Skeletal muscle cell (primary cell): ENCODE data around the gene DOCK2.
"Not testable (repeated sequence)": the region's sequence is repeated elsewhere in the genome, so short reads cannot be mapped to it uniquely, and the experiment has no call there.

Source experiments
- DNase-seq: peaks from one replicate; pipeline ENCODE4 v3.0.0-alpha.2; 2010; ENCODE audit warnings: low read depth
- H3K4me3 ChIP-seq: 2 replicates; pipeline ENCODE4 v1.5.1; 2011; ENCODE audit warnings: low read depth, mild to moderate bottlenecking, control low read depth, low read length, moderate library complexity

Gene DOCK2

DNA sequence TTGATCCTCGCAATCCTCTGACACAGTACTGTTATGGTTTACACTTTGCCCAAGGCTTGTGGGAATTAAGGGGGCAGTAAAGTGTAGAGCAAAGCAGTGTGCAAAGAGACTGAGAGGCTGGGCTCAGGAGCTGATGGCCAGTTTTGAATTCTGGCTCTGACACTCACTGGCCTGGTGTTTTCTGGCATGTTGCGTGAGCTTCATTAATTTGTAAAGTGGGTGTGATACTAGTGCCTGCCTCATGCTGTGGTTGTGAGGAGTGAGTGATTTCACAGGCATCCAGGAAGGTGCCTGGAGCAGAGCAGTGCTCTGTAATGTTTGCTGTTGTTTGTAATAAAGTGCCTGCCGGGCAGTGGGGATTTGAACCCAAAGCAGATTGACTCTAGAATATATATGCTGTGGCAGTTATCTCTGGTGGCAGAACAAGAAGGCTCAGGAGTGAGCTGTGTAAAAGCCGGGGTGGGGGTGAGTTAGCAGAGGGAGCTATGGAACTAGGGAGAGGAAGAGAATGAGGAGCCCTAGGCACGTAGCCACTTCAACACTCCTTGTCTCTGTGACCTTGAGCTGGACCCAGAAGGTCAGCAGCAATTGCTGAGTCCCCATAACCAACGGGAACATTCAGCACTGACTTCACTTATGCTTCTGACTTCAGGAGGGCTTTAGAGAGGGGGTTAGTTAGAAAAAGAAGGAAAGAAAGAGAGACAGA, 108.5 kb downstream of the DOCK2 start:
- no peak overlapping the region for H3K4me3 ChIP-seq
- no peak for DNase-seq

DNA sequence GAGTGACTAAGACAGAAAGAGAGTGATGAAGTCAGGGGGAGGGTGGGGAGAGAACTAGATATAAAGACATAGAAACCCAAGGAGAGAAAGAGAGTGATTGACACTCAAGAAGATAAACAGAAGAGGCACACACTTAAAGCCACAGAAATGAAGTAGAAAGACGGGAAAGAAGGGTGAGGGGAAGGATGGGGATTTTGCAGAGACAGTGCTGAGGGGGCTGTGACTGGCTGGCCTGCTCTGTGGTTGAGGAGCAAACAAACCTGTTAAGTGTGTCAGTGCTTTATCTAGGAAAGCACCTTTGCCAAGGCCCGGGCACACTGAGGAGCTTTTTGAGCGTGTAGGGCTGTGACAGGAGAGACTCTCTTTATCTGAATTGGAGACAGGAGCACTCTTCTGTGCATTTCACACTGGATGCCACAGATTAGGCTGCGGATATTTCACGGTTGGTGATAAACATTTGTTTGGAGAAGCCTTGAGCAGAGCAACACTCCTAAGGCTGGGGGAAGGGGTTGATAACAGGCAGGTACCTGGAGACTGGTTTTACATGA, 109.1 kb downstream of the DOCK2 start:
- DNase-seq = no peak
- H3K4me3 ChIP-seq = no peak overlapping the region

DNA sequence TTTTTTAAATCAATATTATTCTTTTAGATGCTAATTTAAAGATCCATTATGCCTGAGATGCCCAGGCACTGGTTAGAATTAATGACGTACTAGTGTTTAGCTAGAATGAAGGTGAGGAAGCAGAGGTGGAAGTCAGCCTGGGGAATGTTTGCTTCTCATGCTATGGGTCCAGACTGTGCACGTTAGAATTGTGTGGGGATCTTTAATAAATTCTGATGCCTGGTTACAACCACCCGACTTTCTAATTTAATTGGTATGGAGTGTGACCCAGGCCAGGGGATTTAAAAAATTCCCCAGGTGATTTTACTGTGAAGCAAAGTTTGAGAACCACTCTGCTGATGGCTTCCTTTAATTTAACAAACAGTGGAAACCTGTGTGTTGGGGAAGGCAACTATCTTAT, 111.1 kb downstream of the DOCK2 start:
- no peak for DNase-seq
- no peak overlapping the region for H3K4me3 ChIP-seq

DNA sequence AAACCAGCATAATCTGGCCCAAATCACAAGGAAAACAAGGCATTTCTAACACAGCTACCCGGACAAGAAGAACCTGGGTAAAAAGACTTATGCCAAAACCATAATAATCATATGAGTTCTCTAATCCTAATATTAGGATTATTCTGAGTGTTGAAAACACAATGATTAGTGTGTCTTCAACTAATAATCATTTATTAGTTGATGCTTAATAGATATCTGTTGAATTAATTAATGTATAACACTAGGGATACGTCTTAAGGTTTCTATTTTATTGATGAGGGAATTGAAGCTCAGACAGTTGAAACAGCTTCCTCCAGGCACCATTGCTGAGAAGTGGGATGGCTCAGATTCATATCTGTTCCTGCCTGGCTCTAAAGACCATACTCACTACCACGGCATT, 112.2 kb downstream of the DOCK2 start:
- no peak for DNase-seq
- H3K4me3 ChIP-seq = no peak overlapping the region

DNA sequence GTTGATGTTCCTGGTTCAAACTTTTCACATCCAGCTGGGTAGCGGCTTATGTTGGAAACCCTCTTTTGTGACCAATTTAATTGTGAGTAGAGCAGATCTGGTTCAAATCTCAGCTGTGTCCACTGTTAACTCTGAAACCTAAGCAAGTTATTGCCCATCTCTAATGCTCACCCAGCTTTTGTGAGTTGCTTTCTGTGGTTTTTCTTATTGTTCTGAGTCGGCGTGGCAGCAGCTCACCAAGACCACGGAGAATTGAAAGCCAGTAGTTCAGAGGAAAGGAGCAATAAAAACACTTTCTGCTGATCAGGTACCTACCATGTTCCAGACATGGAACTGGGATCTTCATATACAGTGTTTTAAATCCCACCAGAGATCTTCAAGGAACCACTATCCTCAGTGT, 114.4 kb downstream of the DOCK2 start:
- no peak for DNase-seq
- H3K4me3 ChIP-seq = no peak overlapping the region

DNA sequence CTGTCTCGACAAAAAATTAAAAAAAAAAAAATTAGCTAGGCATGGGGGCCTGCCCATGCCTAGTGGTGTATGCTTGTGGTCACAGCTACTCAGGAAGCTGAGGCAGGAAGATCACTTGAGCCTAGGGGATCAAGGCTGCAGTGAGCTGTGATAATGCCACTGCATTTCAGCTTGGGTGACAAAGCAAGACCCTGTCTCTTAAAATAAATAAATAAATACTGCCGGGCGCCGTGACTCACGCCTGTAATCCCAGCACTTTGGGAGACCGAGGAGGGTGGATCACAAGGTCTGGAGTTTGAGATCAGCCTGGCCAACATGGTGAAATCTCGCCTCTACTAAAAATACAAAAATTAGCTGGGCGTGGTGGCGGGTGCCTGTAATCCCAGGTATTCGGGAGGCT, 115.5 kb downstream of the DOCK2 start:
- not testable (repeated sequence) for DNase-seq, H3K4me3 ChIP-seq

DNA sequence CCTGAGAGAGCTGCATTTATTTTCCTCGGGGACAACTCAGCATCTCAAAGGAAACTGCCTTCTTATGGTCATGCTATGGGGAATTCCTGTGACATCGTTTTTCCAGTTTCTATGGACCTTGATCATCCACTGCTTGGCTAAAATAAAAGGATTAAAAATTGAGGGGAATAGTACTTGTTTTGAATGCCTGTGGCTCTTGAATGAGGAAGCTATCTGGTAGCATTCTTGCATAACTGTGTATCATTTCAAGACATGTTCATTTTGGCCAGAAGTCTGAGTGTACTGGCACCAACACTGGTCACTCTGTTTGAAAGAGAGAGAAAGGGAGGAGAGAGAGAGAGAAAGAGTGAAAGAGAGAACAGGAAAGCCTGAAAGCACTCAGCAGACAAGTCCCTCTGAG, 116.7 kb downstream of the DOCK2 start:
- no peak overlapping the region for H3K4me3 ChIP-seq
- DNase-seq = no peak

DNA sequence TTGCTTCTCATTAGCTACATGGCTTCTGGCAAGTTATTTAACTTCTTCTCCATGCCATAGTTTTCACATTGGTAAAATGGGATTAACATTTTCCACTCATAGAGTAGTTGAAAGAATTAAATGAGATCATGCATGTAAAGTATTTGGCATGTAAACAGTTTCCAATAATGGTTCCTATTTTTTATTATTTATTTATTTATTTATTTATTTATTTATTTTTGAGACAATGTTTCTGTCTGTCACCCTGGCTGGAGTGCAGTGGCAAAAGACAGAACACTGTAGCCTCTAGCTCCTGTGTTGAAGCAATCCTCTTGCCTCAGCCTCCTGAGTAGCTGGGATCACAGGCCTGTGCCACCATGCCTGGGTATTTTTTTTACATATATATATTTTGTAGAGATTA, 117.7 kb downstream of the DOCK2 start:
- H3K4me3 ChIP-seq = no peak overlapping the region
- no peak for DNase-seq

DNA sequence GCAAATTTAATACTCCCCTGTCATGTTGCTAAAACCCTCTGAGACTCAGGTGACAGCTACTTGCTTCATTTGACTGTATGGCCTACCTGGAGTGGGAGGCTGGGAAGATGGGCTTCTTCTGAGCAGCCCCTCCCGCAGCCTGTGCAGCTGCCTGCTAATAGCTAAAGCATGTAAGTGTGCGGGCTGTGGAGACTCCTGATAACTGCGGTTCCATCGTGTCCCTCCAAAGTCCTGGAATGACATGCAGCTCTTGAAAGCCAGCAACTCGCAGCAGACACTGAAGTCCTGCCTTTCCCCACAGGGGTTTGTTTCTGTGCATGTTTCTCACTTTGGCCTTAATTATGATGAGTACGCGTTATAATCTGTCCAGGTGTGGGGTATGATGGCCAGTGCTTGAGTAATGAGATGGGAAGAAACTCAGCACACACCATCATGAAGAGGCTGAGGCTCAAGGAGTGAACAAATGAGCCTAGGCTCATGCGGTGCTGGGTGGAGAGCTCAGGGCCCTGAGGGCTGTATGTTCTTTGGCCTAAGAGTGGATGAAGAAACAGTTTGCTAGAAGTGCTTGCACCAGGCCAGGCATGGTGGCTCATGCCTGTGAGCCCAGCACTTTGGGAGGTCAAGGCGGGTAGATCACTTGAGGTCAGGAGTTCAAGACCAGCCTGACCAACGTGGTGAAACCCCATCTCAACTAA, 119.1 kb downstream of the DOCK2 start:
- no peak overlapping the region for H3K4me3 ChIP-seq
- no peak for DNase-seq

DNA sequence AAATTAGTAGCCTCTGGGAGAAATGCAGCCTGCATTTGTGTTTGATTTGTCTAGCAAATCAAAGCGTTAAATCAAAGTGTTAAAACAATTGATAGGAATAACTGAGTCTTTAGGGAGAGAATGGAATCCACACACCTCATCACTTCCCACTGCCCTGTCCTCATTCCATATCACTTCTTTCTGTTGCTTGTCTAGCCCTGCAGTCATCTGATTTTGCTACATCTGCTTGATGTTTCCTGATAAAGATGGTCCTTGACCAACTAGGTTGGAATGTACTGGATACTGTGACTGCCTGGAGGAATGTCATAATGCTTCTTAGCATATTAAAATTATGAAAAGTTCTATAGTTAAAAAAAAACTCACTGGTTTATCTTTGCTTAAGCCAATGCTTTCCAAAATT, 119.9 kb downstream of the DOCK2 start:
- DNase-seq = no peak
- H3K4me3 ChIP-seq = no peak overlapping the region

DNA sequence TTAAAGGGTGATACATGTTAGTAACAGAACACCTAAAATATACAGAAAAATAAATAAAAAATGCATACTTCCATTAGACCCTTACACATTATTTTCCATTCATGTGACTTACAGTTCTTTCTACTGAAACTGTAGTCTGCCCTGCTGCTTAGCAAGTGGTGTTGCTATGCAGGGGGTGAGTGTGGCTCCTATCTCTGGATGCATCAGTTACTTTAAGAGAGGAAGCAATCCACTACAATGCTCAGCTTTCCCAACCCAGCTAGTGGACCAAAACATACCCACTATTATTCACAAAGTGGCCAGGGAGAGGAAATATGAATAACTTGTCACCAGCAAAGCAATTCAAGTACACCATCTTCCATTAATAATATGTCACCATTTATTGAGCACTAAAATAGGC, 121.8 kb downstream of the DOCK2 start:
- H3K4me3 ChIP-seq = no peak overlapping the region
- no peak for DNase-seq

DNA sequence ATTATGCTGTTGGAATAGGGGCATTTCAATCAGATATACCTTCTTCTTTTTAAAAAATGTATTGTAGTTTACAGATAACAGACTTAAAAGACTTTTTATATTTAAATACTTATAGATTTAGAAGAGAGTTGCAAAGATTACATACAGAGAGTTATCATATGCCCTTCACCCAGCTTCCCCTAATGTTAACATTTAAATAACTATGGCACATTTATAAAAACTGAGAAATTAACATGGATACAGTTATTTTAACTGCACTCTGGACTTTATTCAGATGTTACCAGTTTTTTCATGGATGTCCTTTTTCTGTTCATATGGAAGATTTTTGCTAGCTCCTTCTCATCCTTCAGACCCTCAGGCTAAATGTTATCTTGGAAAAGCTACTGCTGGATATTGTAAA, 123.2 kb downstream of the DOCK2 start:
- H3K4me3 ChIP-seq = no peak overlapping the region
- no peak for DNase-seq

DNA sequence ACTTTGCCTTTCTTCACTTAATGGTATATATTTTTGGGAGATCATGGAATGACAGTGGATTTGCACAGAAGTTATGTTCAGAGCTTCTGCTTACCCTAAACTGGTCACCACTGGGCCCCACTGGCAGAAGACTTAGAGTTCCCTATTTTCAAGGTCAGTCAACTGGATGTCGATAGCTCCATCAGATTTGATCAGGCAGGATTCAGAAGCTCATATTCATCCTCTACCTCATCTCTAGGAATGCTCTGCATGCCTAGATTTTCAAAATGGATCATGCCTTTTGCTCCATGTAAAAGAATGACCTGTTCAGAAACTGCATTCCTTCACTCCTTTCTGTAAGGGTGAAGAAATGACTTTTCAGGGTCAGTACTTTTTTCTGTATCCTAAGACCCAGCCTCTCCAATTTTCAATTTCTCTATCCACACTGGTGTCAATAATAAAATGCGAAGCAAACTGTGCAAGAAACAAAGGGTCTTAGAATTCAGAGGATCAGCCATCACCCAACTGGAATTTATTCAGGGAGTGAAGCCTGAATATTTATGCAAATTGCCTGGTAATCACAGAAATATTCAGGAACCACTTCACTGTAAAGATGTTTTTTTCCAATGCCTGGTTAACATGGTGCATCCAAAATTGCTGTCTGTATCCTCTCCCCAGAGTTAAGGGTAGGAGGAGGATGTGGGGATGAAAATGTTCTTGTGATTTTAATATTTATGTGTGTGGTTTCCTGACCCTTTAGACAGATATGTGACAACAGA, 125.4 kb downstream of the DOCK2 start:
- H3K4me3 ChIP-seq = no peak overlapping the region
- DNase-seq = no peak

DNA sequence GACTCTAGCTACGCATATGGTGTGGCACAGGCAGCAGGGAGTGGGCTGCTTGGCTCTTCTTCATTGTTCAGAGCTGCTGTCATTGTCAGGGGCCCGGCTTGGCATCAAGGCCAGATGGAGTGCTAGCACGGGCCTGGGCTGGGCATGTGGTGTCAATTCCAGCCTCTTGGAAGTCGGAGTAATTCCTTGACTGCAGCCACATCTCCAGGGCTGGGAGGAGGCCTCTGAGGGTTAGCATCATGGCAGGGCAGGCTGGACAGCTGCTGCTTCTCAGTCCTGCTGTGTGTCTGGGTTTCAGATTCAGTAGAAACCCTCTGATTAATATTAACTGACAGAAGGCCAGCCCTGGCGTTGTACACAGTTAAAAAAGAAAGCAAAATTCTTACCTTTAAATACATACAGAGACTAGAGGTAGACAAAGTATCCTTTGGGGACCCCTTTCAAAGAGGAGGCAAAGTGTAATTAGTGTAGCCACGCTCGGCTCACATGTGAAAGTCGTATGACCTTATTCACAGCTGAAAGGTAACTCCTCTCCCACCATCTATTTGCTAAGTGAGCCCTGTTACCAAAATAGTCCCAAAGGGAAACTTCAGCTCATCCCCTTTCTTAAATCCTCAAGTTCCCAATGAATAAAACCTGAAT, 126.4 kb downstream of the DOCK2 start:
- DNase-seq = no peak
- no peak overlapping the region for H3K4me3 ChIP-seq

DNA sequence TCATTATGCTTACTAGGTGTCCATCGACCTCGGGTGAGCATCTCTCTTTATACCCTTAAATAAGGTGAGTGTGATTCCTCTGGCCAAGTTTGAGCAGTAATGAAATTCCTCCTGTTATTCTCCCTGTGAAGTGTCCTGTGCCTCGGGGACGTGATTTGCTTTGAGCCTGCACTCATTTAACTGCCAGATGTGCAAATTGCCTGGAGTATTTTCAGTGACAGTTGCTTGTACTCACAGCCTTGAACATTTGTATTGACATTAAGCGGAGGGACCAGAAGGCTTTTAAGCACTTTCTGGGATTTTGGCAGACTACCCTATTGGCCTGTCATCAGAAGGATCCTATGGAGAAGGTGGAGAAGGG, 126.9 kb downstream of the DOCK2 start:
- DNase-seq = no peak
- H3K4me3 ChIP-seq = no peak overlapping the region

DNA sequence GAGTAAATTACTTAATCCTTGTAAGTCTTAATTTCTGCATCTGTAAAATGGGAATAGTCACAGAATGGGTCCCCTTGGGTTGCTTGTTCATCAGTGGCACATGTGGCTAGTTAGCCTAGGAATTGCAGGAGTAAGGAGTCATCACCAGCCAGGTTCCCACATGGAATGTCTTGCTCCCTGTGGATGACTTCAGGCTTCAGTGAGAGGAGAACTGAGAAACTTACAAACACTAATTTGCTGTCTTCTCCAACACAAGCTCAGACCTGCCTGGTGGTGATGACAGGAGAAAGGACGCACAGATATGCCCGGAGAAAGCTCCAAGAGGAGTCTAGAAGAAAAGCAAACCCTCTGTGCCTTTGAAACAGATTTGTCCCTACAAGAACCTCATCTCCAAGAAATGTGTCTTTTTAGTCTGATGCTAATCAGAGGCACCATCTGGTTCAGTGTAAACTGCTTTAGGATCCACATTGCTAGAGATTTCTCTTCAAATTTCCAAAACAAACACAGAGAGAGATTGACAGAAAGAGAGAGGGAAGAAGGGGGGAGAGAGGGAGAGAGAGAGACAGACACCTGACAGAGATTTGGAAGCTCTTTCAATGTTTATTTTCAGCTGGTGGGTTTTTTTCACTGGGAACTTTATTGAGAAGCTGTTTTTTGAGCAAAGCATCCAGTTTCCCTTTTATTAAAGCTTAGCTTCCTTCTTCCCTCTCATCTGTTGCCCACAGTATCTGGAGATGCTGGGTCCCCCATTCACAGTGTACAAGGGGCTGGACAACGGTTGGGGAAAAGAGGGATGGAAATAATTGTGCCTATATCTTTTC, 128.3 kb downstream of the DOCK2 start:
- no peak overlapping the region for H3K4me3 ChIP-seq
- no peak for DNase-seq

DNA sequence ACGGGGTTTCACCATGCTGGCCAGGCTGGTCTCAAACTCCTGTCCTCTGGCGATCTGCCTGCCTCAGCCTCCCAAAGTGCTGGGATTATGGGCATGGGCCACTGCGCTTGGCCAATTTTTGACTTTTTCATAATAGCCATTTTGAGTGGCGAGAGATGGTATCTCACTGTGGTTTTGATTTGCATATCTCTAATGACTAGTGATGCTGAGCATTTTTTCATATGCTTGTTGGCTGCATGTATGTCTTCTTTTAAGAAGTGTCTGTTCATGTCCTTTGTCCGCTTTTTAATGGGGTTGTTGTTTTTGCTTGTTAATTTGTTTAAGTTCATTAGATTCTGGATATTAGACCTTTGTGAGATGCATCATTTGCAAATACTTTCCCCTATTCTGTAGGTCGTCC, 129.9 kb downstream of the DOCK2 start:
- H3K4me3 ChIP-seq, DNase-seq: not testable (repeated sequence)

DNA sequence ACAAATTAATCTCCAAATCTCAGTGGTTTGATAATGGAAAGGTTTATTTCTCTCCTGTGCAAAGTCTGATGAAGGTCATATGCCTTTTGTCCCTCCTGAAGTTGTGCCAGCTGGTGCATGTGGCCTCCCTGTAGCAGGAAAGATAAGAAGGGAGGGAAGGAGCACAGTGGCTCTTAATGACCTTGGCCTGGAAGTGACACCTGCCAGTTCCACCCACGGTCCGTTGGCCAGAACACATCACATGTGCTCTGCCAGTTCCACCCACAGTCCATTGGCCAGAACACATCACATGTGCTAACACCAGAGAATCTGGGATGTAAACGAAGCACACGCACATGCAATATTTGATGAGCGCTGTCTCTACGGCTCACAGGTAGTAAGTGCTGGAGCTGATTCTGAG, 130.9 kb downstream of the DOCK2 start:
- no peak overlapping the region for H3K4me3 ChIP-seq
- DNase-seq = no peak

DNA sequence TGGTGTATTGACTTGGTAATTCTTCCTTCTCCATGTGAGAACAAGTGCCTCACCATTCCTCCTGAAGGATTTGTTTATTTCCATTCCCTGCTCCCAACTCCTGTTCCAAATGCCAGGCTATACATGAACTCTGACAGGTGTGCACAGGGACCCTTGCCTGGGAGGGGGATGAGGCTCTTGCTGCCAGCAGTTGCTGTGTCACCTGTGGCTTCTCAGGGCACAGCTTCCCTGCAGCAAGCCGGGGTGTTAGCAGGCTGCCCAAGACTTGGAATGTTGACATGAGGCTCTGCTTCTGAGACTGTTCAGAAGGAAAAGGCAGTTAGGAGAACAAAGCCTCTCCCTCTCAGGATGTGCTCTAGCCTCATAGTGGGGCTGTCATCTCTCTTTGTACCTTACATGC, 131.3 kb downstream of the DOCK2 start:
- no peak for DNase-seq

More for the DNA sequence above, 131.3 kb downstream of the DOCK2 start:
- H3K4me3 ChIP-seq = no peak overlapping the region
